ENCODE measurements around the gene PTPRH.
"Not testable (repeated sequence)": the region's sequence is repeated elsewhere in the genome, so short reads cannot be mapped to it uniquely, and the experiment has no call there.

PTPRH gene

DNA sequence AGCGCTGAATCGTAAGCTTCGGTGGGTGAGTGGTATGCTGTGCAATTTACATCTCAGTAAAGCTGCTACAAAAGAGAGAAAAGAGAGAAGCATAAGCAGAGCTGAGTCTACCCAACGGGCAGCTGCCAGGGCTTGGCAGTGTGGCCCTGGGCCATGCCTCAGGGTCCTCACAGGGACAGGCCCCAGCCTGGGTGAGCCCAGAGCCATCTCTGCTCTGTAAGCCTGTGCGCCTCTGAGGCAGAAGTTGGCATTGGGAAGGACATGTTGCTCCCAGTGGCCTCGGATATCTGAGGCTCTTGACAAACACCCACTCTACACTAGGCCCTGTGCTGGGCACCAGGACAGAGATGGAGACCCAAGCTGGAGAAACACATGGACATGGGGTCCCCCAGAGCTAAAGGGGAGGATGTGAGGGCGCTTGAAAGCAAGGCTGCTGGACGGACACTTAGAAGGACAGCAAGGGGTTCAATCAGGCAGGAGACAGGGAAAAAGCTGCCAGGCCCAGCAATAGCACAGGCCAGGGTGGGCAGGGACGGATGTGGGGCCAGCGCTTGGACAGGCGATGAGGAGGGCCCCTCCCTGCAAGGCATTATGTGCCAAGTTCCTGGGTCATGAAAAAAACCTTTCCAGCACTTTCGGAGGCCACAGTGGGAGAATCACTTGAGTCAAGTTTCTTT, 34.8 kb upstream of the PTPRH start:
- DNase-seq = no peak

DNA sequence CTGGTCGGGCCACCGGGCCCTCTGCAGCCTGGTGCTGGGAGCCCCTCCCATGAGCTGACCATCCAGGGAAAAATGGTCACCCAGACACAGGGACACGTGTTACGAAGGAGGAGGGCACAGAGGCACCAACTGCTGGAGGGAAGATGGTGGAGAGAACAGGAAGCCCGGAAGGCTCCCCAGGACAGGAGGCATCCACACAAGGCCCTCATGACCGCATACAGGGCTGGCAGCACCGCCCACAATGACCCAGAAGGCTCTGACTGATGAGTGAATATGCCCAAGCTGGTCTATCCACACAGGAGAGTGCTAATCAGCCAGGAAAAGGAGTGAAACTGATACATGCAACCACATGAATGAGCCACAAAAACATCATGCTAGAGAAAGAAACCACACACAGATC, 33.2 kb upstream of the PTPRH start:
- no peak for DNase-seq

DNA sequence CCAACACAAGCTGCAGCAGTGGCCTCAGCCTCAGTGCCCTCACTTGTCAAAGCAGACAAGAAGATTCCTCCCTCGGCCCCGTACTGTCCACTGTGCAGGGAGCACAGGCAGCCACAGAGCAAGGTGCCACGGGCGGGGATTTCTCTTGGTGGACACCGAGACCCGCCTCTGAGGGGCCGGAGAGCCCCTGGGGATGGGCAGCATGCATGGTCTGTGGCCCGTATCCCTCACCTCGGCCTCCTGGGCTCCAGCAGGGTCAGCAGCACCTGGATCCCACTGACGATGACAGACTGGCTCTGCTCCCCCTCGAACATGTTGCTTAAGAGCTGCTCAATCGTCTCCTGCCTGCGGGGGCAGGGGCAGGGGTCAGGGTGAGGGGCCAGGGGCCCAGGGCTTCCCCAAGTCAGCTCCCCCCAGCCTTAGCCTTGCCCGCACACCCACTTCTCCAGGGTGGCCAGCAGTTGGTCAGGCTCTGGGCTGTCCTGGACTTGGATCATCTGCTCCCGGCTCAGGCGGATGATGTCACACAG, 32.7 kb upstream of the PTPRH start:
- no peak for DNase-seq

DNA sequence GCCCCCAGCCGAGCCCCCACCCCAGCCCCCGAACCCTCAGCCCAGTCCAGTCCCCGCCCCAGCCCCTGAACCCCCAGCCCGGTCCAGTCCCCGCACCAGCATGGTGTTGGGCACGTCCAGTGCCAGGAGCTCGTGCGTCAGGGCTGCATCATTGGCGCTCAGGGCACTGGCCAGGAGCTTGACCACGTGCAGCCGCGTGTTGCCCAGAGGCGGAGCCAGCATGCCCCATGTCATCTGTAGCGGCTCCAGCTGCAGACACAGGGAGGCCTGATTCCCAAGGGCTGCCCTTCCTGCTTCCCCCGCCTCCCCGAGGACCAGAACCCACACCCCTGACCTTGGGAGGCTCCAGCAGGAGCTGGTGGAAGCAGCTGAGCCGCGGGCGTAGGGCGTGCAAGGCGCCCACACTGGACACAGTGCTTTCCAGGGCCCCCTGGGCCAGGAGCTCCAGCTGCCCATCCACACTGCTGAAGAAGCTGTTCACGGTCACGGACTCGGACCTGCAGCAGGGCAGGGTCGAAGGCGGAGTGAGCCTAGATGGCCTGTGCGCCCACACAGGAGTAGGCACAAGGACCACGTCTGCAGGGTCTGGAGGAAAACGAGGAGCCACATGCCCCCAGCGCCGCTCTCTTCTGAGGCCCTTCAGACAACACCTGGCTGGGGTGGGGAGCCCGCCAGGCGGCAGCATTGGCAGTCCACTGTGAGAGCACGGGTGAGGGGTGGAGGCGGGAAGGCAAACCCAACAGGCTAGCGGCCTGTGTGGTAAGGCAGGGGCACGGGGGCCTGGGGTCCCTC, 32.0 kb upstream of the PTPRH start:
- no peak for DNase-seq

DNA sequence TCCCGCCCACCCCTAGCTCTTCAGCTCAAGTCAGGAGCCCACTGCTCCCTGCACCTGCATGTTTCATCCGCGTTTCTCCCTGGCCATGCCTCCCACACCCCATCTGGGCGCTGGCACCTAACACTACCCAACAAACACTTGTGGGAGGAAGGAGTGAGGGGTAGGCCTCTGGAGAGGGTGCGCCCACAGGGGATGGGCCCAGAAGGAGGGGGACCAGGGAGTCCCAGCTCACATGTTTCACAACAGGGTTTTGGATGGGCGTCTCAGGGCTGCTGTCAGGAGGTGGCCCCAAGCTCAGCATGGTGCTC, 31.4 kb upstream of the PTPRH start:
- no peak for DNase-seq

DNA sequence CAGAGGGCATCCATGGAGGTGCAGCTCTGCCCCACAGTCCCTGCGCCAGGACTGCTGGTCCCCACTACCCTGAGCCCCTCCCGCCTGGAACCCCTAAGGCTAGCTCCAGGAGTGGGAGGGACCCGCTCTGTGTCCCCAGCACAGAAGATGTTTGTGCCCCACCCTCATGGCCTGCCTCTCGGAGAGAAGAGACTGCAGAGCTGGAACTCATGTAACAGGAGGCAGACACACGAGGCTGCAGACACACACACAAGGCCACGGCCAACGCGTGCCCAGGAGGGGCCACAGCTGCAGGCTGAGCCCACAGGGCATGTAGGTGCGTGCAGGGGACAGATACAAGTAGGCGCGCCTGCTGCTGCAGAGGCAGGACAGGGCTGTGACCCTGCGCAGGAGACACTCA, 29.7 kb upstream of the PTPRH start:
- no peak for DNase-seq

DNA sequence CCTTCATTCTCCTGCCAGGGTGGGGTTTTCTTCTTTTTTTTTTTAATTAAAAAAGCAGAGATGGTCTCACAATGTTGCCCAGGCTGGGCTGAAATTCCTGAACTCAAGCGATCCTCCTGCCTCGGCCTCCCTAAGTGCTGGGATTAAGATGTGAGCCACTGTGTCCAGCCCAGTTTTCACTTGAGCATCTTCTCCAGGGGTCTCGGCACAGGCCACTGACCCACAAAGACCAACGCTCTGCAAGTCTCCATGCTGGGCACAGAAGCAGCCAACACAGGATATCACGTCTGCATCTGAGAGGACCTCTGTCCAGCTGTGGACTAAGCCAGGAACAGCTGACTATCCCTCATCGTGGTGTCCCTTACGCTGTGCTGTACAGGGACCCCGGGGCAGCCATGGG, 28.7 kb upstream of the PTPRH start:
- DNase-seq = no peak

DNA sequence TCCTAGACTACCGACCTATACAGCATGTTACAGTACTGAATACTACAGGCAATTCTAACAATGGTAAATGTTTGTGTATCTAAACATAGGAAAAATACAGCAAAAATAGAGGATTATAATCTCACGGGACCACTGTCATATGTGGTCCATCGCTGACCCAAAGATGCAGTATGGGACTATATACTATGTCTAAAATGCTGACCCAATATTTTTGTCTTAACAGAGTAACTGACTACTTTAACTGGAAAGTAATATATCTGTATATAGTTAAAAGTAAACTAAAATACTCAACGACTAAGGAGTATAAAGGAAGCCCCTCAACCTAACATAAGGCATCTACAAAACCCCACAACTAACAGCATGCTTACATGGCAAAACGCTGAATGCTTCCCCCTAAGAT, 23.7 kb upstream of the PTPRH start:
- DNase-seq = no peak

DNA sequence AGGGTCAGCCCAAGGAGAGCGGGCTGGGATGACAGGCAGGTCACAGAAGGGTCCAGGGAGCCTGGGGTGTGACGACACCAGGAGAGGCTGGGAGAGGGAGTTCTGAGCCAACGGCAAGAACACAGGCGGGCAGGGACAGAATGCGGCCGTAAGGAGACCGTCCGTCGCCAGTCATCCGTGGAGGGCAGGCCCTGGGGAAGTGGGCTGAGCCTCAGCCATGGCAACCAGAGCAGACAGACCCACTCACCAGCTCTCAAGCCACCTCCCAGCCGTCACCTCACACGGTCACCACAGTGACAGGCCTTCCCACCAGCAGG, 22.9 kb upstream of the PTPRH start:
- DNase-seq = no peak

DNA sequence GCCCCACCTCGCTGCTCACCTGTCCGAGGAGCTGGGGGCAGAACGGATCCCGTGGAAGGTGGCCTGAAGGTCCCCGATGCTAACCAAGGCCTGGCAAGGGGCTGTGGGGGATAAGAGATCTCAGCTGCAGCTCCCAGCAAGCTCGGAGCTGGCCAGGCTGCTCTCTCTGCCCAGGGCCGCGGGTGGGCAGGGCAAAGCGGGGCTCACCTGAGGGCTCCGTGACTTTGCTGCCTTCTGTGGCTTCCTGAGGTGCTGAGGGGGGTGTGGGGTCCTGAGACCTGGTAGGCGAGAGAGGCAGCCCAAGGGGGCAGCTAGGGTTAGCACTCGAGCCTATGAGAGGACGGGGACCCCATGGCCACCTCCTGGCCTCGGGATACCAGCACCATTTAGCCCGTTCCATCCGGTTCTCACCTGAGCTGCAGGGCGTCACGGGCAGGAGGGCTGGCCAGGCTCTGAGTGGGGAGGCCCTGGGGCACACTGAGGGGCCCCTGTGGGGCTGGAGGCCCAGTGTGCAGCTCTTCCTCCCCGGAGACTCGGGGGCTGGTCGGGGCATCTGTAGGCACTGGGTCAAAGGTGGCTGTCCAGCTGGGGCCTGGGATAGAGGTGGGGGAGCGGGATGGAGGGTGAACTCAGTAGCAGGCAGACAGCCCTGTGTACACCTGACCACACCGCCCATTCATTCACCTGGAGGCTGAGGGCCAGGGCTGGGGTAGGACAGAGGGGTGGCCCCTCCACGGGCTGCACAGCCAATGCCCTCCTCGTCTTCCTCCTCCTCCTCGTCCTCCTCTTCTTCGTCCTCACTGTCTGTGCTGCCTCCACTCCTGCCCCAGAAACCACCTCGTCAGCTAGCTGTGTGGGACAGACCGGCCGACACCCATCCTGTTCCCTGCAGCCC, 22.3 kb upstream of the PTPRH start:
- DNase-seq = no peak

DNA sequence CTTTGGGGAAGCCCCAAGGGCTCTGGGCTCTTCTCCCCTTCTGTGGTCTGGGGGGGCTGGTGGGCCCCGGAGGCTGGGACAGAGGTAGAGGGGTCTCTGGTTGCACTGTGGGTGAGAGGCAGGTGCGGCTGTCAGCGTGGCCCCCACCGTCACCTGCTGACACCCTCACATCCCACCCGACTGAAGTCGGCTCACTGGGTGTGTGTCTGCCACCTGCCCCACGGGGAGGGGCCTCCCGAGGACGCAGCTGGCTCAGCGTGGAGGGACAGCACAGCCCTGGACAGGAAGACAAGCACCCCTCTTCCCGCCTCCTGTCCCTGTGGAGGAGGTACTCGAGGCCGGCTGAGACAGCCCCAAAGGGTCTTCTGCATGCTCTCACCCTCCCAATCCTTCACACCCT, 21.5 kb upstream of the PTPRH start:
- no peak for DNase-seq

DNA sequence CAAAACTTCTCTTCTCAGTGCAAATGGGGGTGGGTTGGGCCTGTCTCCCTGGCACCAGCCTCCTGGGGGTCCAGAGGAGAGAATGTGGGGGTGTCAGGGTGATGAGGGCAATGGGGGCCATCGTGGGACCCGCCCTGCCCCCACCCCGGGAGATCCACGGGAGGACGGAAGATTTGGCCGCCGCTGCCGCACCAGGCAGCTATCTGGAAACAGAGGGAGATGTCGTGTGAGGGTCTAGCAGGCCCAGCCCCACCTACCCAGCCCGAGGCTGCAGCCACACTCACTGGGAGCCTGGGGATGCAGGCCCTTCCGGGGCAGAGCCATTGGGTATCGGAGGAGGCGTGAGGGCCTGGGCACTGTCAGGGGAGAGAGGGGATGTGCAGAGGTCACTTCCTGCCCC, 21.0 kb upstream of the PTPRH start:
- no peak for DNase-seq

DNA sequence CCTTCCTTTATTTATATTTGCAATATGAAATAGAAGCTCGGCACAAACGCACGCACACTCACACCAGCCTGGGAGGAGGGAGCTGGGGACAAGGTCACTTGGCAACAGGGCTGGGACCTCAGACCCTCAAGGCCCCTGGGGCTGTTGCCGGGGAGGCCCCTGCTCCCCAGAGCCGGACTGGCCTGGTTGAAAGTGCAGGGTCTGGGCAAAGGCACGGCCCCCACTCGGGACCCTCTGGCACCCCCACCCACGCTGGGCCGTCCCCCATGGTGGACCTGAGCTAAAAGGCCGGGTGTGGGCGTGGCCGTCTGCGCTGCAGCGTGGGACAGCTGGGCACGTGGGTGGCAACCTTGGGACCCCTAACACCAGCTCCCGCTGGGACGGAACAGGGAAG, 20.5 kb upstream of the PTPRH start:
- no peak for DNase-seq

DNA sequence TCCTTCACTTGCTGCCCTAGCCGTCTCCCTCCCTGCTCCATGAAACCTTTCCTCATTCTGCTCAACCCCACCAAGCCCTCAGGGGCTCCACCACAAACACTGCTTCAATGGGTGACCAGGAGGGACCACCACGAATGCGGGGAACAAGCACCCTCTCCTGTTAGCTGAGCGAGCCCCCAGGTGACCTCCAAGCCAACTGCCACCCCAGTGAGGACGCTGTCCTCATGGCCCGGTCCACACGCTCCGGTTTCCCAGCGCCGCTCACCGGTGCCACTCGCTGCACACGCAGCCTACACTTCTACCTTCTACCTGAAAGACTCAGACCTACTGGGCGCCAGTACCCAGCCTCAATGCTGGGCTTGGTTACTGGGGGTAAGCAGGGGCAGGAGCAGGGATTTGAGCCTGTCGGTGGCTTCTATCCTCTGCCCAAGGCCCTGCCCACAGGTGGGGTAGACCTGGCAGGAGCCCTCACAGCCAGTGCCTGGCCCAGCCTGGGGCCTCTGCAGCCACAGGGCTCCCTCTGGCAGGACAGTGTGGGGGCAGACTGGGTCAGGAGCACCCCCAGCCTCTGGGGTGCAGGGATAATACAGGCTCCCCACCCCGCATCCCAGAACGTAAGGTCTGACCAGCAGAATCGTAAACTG, 20.0 kb upstream of the PTPRH start:
- DNase-seq = no peak

DNA sequence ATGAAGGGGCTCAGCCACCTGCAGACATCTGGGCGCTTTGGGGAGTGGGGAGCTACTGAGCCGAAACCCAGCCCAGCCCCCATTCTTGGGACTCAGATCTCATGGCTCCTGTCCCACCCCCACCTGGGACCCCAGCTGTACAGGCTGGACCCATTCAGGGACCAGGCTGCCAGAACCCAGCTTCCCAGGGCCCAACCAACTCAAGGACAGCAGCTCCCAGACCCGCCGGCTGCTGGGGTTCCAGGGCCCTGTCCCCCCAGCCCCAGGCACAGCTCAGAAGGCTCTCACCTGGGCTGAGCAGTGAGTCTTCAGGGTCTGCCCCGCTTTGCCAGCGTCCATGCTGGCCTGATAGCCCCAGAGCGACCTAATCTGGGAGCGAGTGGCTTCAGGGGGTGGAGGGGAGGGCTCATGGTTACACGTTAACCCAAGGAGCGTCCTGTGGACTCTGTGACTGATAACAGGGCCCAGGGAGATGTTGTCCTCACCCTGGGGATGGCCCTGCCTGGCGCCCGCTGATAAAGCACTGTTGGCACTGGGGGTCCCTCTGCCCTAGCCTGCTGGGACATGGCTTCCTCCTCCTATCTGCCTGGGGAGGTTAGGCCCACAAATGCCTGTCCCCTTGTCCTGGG, 19.2 kb upstream of the PTPRH start, which contains the start of gene TMEM86B:
Gene TMEM86B (minus strand): TSS at position 361 of the 629 bp plus-strand sequence. CDS start 22 bp downstream, at position 339.
- no peak for DNase-seq

DNA sequence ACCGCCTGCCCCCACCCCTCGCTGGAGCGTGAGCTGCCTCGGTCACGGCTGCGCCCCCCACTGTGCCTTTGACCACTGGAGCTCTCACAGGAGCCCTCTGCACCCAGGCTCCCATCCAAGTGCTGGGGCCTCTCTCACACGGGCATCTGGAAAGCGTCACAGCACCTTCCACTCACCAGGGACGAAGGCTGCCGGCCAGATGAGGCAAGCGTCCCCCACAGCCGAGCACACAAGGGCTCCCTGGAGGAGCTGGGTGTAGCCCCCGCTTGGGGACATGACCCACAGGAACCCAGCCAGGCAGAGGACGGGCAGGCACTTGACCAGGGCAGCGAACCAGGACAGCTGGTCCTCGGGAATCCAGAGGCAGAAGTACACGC, 18.7 kb upstream of the PTPRH start:
- DNase-seq = no peak

DNA sequence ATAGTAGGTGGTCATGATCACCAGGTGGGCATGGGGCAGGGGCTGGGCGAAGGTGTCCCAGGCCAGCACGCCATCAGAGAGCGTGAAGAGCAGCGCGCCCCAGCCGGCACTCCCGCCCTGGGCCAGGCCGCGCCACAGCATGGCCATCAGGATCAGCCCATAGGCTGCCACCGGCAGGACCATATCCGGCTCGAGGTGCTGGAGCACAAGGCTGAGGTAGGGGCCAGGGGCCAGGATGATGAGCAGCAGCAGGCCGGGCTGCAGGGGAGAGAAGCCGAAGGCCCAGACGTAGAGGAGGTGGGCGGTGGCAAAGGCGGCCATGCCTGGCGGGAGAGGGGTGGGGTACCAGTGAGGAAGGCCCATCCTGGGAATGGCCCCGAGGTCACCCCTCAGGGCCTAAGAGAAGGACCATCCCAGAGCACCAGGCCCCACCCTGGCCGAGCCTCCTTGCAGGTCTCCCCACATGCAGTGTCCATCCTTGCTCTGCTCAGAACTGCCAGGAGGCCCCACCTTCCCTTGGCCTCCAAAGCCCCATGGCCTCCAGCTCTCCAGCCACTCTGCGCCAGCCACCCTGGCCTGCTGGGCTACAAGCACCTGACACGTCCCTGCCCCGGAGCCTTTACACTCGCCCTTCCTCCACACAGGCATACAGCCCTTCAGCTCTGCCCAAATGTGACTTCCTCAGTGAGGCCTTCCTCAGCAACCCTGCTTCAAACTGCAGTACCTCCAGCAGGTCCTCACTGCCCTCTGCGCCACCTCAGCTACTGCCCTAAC, 18.1 kb upstream of the PTPRH start:
- DNase-seq = no peak

DNA sequence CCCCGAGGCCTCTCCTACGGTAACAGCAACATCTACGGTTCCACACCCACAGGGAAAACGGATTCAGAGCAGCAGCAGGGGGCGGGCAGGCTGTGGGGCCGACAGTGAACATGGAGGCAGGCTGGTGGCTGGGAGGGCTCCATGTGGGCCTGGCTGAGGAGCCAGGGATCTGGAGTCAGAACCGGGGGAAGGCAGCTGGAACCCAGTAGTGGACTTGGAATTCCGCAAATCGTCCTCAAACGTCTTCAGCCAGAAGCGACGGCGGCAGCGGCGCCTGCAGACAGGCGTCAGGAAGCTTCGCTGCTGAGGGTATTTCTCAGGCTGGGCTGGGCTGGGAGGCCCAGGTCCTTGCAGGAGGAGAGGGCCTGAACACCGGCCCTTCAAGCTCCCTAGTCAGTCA, 17.5 kb upstream of the PTPRH start:
- no peak for DNase-seq

DNA sequence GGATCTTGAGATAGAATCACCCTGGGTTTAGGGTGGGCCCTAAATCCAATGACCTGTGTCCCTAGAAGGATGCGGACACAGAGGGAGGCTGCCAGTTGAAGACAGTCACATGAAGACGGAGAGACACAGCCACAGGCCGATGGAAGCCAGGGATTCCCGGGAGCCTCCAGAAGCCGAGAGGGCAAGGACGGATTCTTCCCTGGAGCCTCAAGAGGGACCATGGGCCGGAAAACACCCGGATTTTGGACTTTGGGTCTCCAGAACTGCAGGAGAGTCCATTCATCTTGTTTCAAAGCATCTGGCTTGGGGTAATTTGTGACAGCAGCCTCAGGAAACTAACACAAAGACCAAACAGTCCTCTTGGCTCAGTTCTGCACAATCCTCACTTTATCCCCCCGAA, 17.0 kb upstream of the PTPRH start:
- no peak for DNase-seq

DNA sequence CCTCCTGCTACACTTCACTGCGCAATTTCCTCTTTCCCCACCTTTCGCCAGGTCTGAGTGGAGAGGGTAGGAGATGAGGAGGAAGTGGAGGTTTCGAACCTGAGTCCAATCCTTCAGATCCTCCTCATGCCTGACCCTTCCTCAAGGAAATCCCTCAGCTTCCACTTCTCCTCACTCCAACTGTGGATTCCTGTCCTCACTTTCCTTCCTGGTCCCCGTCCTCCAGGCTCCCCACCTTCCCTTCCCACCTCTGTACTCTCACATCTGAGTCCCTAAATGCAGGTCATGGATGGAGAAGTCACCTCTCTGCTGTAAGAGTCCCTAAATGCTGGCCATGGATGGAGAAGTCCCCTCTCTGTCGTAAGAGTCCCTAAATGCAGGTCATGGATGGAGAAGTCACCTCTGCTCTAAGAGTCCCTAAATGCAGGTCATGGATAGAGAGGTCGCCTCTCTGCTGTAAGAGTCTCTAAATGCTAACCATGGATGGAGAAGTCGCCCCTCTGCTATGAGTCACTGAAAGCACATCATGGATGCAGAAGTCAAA, 16.2 kb upstream of the PTPRH start:
- no peak for DNase-seq

DNA sequence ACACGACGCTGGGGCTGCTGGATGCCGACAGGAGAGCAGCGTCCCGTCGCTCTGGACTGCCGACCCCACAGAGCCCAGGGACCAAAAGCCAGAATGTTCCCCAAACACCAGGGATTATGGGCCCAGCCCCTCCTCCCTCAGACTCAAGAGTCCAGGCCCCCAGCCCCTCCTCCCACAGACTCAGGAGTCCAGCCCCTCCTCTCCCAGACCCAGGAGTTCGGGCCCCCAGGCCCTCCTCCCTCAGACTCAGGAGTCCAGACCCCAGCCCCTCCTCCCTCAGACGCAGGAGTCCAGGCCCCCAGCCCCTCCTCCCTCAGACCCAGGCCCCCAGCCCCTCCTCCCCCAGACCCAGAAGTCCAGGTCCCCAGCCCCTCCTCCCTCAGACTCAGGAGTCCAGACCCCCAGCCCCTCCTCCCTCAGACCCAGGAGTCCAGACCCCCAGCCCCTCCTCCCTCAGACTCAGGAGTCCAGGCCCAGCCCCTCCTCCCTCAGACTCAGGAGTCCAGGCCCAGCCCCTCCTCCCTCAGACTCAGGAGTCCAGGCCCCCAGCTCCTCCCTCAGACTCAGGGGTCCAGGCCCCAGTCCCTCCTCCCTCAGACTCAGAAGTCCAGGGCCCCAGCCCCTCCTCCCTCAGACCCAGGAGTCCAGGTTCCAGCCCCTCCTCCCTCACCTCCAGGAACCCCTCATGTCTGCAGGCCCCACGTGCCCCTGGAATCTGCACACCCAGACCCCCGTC, 15.5 kb upstream of the PTPRH start:
- DNase-seq = not testable (repeated sequence)
